ENCODE measurements around the gene APOO. TPM values are rescaled to one million over a fixed set of nuclear protein-coding genes. Genes with fewer than 3 reads are reported as not detected.
A peak's percentile ranks its signal among the peaks of the same experiment; 100 is the strongest.

APOO gene
- total RNA-seq, 1 donor, result 9.8 TPM

- no peak for TF ChIP-seq CTCF (IDR thresholded peaks at IDR 0.05; ENCODE audit: insufficient read depth, low read length)
- H3K4me3 ChIP-seq (ENCODE audit: low read depth, low read length), result no peak overlapping the region
- no peak for DNase-seq (ENCODE audit: low read depth)
These were observed 117.6 kb downstream of the APOO start for GRCh38 chrX:23790155-23790497.

GRCh38 chrX:23789386-23790154 is 118.2 kb downstream of the APOO start:
- no peak for DNase-seq (ENCODE audit: low read depth)
- no peak overlapping the region for H3K4me3 ChIP-seq (ENCODE audit: low read depth, low read length)
- TF ChIP-seq CTCF (IDR thresholded peaks at IDR 0.05; ENCODE audit: insufficient read depth, low read length), result no peak

- no peak overlapping the region for H3K4me3 ChIP-seq (ENCODE audit: low read depth, low read length)
- TF ChIP-seq CTCF (IDR thresholded peaks at IDR 0.05; ENCODE audit: insufficient read depth, low read length), result no peak
- DNase-seq (ENCODE audit: low read depth), result no peak
These were observed 118.8 kb downstream of the APOO start for GRCh38 chrX:23788946-23789345.

- no peak overlapping the region for H3K4me3 ChIP-seq (ENCODE audit: low read depth, low read length)
- DNase-seq (ENCODE audit: low read depth), result no peak
- TF ChIP-seq CTCF (IDR thresholded peaks at IDR 0.05; ENCODE audit: insufficient read depth, low read length), result no peak
These were observed 119.2 kb downstream of the APOO start for GRCh38 chrX:23788521-23788920.

- TF ChIP-seq CTCF (IDR thresholded peaks at IDR 0.05; ENCODE audit: insufficient read depth, low read length), result no peak
- H3K4me3 ChIP-seq (ENCODE audit: low read depth, low read length), result no peak overlapping the region
- DNase-seq (ENCODE audit: low read depth), result no peak
These were observed 120.0 kb downstream of the APOO start for GRCh38 chrX:23787745-23788118.

GRCh38 chrX:23786268-23786815 is 121.4 kb downstream of the APOO start:
- no peak overlapping the region for H3K4me3 ChIP-seq (ENCODE audit: low read depth, low read length)
- DNase-seq (ENCODE audit: low read depth), result peak; percentile 15
- TF ChIP-seq CTCF (IDR thresholded peaks at IDR 0.05; ENCODE audit: insufficient read depth, low read length), result no peak

- no peak for DNase-seq (ENCODE audit: low read depth)
- H3K4me3 ChIP-seq (ENCODE audit: low read depth, low read length), result no peak overlapping the region
- TF ChIP-seq CTCF (IDR thresholded peaks at IDR 0.05; ENCODE audit: insufficient read depth, low read length), result no peak
These were observed 122.2 kb downstream of the APOO start for GRCh38 chrX:23785580-23785979.

Data from fibroblast of the aortic adventitia (primary cell).